H9 (cell line): ENCODE measurements around the gene NPB. TPM values are rescaled to one million over a fixed set of nuclear protein-coding genes. Genes with fewer than 3 reads are reported as not detected.

Source experiments
- DNase-seq: peaks from one replicate; pipeline ENCODE4 v3.0.0-alpha.2; 2017
- H2AFZ ChIP-seq: one replicate; pipeline ENCODE4 v1.6.1; 2013; ENCODE audit warnings: mild to moderate bottlenecking, low read length, control low read depth, moderate library complexity
- H2AK5ac ChIP-seq: 2 replicates; pipeline ENCODE4 v1.6.1; 2013; ENCODE audit warnings: low read length, control low read depth, mixed read lengths; ENCODE audit not compliant: insufficient read length
- H2BK120ac ChIP-seq: one replicate; pipeline ENCODE4 v1.6.1; 2013; ENCODE audit warnings: low read depth, mild to moderate bottlenecking, low read length, control low read depth, inconsistent platforms; ENCODE audit not compliant: poor library complexity, severe bottlenecking
- H2BK12ac ChIP-seq: 2 replicates; pipeline ENCODE4 v1.6.1; 2013; ENCODE audit warnings: low read length, control low read depth, mixed read lengths, low read depth; ENCODE audit not compliant: insufficient read length
- H2BK15ac ChIP-seq: 2 replicates; pipeline ENCODE4 v1.6.1; 2013; ENCODE audit warnings: low read depth, low read length, control low read depth
- H2BK20ac ChIP-seq: one replicate; pipeline ENCODE4 v1.6.1; 2013; ENCODE audit warnings: low read depth, mild to moderate bottlenecking, low read length, control low read depth, inconsistent platforms; ENCODE audit not compliant: poor library complexity, severe bottlenecking
- H2BK5ac ChIP-seq: 2 replicates; pipeline ENCODE4 v1.6.1; 2013; ENCODE audit warnings: low read length, control low read depth, mixed read lengths; ENCODE audit not compliant: insufficient read length
- H3K14ac ChIP-seq: 2 replicates; pipeline ENCODE4 v1.6.1; 2013; ENCODE audit warnings: low read length, control low read depth; ENCODE audit not compliant: insufficient read depth
- H3K18ac ChIP-seq: 2 replicates; pipeline ENCODE4 v1.6.1; 2013; ENCODE audit warnings: low read depth, mild to moderate bottlenecking, mixed read lengths, low read length, control low read depth; ENCODE audit not compliant: insufficient read length
- H3K23ac ChIP-seq: 2 replicates; pipeline ENCODE4 v1.6.1; 2013; ENCODE audit warnings: low read length, control low read depth, mixed read lengths, low read depth; ENCODE audit not compliant: insufficient read length
- H3K23me2 ChIP-seq: 2 replicates; pipeline ENCODE4 v1.6.1; 2013; ENCODE audit warnings: low read depth, mild to moderate bottlenecking, mixed read lengths, low read length, control low read depth; ENCODE audit not compliant: insufficient read length, poor library complexity, severe bottlenecking
- H3K27ac ChIP-seq: 2 replicates; pipeline ENCODE4 v1.5.1; 2013; ENCODE audit warnings: low read length, control low read depth, mixed read lengths, low read depth; ENCODE audit not compliant: insufficient read length
- H3K27me3 ChIP-seq: 2 replicates; pipeline ENCODE4 v1.6.1; 2013; ENCODE audit warnings: low read length, control low read depth, inconsistent platforms; ENCODE audit not compliant: insufficient read depth
- H3K4ac ChIP-seq: 2 replicates; pipeline ENCODE4 v1.6.1; 2013; ENCODE audit warnings: low read depth, mild to moderate bottlenecking, control low read depth, inconsistent platforms, low read length, moderate library complexity
- H3K4me1 ChIP-seq: 2 replicates; pipeline ENCODE4 v1.6.1; 2013; ENCODE audit warnings: low read length, control low read depth, inconsistent platforms; ENCODE audit not compliant: insufficient read depth
- H3K4me2 ChIP-seq: 2 replicates; pipeline ENCODE4 v1.6.1; 2013; ENCODE audit warnings: low read length, control low read depth, mixed read lengths; ENCODE audit not compliant: insufficient read length, insufficient read depth
- H3K56ac ChIP-seq: 2 replicates; pipeline ENCODE4 v1.6.1; 2013; ENCODE audit warnings: low read depth, mild to moderate bottlenecking, mixed read lengths, low read length, control low read depth; ENCODE audit not compliant: insufficient read length
- H3K79me1 ChIP-seq: 2 replicates; pipeline ENCODE4 v1.6.1; 2013; ENCODE audit warnings: low read depth, mild to moderate bottlenecking, moderate library complexity, low read length, control low read depth, inconsistent platforms; ENCODE audit not compliant: insufficient read depth, poor library complexity, severe bottlenecking
- H3K79me2 ChIP-seq: 2 replicates; pipeline ENCODE4 v1.6.1; 2013; ENCODE audit warnings: low read length, control low read depth, inconsistent platforms; ENCODE audit not compliant: insufficient read depth
- H3K9ac ChIP-seq: 2 replicates; pipeline ENCODE4 v1.6.1; 2013; ENCODE audit warnings: low read length, control low read depth, mixed read lengths; ENCODE audit not compliant: insufficient read length; ENCODE audit errors: extremely low read depth
- H3K9me3 ChIP-seq: one replicate; pipeline ENCODE4 v1.6.1; 2013; ENCODE audit warnings: low read depth, low read length, inconsistent platforms; ENCODE audit not compliant: control insufficient read depth
- H3T11ph ChIP-seq: one replicate; pipeline ENCODE4 v1.6.1; 2013; ENCODE audit warnings: mild to moderate bottlenecking, low read length, control low read depth, inconsistent platforms
- H4K20me1 ChIP-seq: one replicate; pipeline ENCODE4 v1.6.1; 2013; ENCODE audit not compliant: control insufficient read depth, insufficient read length, insufficient read depth
- H4K5ac ChIP-seq: 2 replicates; pipeline ENCODE4 v1.6.1; 2013; ENCODE audit warnings: low read depth, mild to moderate bottlenecking, mixed read lengths, low read length, control low read depth; ENCODE audit not compliant: insufficient read length
- H4K8ac ChIP-seq: replicated peaks from 2 replicates; pipeline ENCODE4 v1.6.1; 2013; ENCODE audit warnings: low read length, control low read depth, mixed read lengths, low read depth; ENCODE audit not compliant: insufficient read length
- H4K91ac ChIP-seq: 2 replicates; pipeline ENCODE4 v1.6.1; 2013; ENCODE audit warnings: low read depth, mild to moderate bottlenecking, moderate library complexity, mixed read lengths, low read length, control low read depth; ENCODE audit not compliant: insufficient read length
- H3K27ac Mint-ChIP-seq, 3 experiments: 2 replicates in 2 of 3; 3 replicates in 1 of 3; pipeline ENCODE4 v1.8.0; 2020 to 2021; ENCODE audit warnings: mixed read lengths in 3 of 3, mild to moderate bottlenecking in 1 of 3, moderate library complexity in 1 of 3
- H3K27me3 Mint-ChIP-seq: 2 replicates; pipeline ENCODE4 v1.8.0; 2021; ENCODE audit warnings: low read depth, mild to moderate bottlenecking, moderate library complexity, mixed read lengths
- H3K36me3 Mint-ChIP-seq, 3 experiments: 2 replicates in 2 of 3; 3 replicates in 1 of 3; pipeline ENCODE4 v1.8.0; 2020 to 2021; ENCODE audit warnings: low read depth in 3 of 3, mixed read lengths in 3 of 3; ENCODE audit not compliant: insufficient read depth in 1 of 3
- H3K4me1 Mint-ChIP-seq, 2 experiments: 2 replicates each; pipeline ENCODE4 v1.8.0; 2020; ENCODE audit warnings: mixed read lengths in 2 of 2
- H3K4me3 Mint-ChIP-seq, 2 experiments: 2 replicates in 1 of 2; 3 replicates in 1 of 2; pipeline ENCODE4 v1.8.0; 2020 to 2021; ENCODE audit warnings: mild to moderate bottlenecking in 2 of 2, mixed read lengths in 2 of 2, moderate library complexity in 1 of 2
- H3K9me3 Mint-ChIP-seq, 2 experiments: 2 replicates in 1 of 2; 3 replicates in 1 of 2; pipeline ENCODE4 v1.8.0; 2020; ENCODE audit warnings: mild to moderate bottlenecking in 2 of 2, mixed read lengths in 2 of 2, moderate library complexity in 1 of 2
- CTCF ChIP-seq: fragments of 200-600 bp; sonication (generic); conservative IDR thresholded peaks from 3 replicates; pipeline ENCODE4 v1.8.0; 2021; ENCODE audit warnings: antibody characterized with exemption, mild to moderate bottlenecking
- WGBS: extraction: QIAGEN DNeasy Blood & Tissue Kit; methylation state at CpG from one replicate; pipeline ENCODE4 v1.1.7; 2013; ENCODE audit warnings: missing lambda C conversion rate, low lambda C conversion rate, mixed read lengths; ENCODE audit not compliant: insufficient read length; ENCODE audit errors: extremely low coverage; 5-methylcytosine and 5-hydroxymethylcytosine counted together
- total RNA-seq: library from RNA; stranded (reverse); gene quantifications from 2 replicates; pipeline ENCODE4 v1.2.1, GENCODE V29; 2021

NPB gene
- total RNA-seq, 1 experiment from 2014 or later = 2.1 TPM

GRCh38 chr17:81898029-81898866 lies 3.8 kb upstream of the NPB start:
- no peak overlapping the region for H4K91ac ChIP-seq

More at GRCh38 chr17:81898029-81898866, 3.8 kb upstream of the NPB start:
- Mint-ChIP-seq H3K27ac (no peak overlapping the region), H3K4me1 (peaks cover 0 to 3% of the 10 kb centered on the region in 2 experiments; a peak in 2 of 4 replicates), H3K27me3 (peaks cover 11% of the 10 kb centered on the region), H3K36me3 (peaks cover 16 to 50% (median 39%) of the 10 kb centered on the region in 3 experiments; a peak in 6 of 7 replicates), H3K9me3 (no peaks in the 10 kb centered on the region), H3K4me3 (no peak overlapping the region)
- Histone ChIP-seq H3K27me3 (no peaks in the 10 kb centered on the region; the same call in 1 of the 2 replicates), H3K79me1 (no peaks in the 10 kb centered on the region), H4K20me1 (no peaks in the 10 kb centered on the region), H2BK12ac (no peak overlapping the region), H2BK5ac (no peak overlapping the region), H2AK5ac (no peak overlapping the region), H4K5ac (no peak overlapping the region), H3K14ac (no peak overlapping the region), H2BK15ac (no peak overlapping the region), H2BK120ac (no peak overlapping the region), H3K79me2 (no peaks in the 10 kb centered on the region), H3K23me2 (peaks cover 11% of the 10 kb centered on the region), H2BK20ac (no peak overlapping the region), H3K4ac (no peak overlapping the region), H3K9me3 (no peaks in the 10 kb centered on the region), H3K27ac (no peak overlapping the region), H2AFZ (no peak overlapping the region), H3K9ac (no peak overlapping the region), H4K8ac (no peak overlapping the region), H3K56ac (no peak overlapping the region), H3K4me1 (no peaks in the 10 kb centered on the region), H3K18ac (no peak overlapping the region), H3K4me2 (no peak overlapping the region), H3T11ph (no peak overlapping the region), H3K23ac (no peak overlapping the region)
- no CpG with 5 or more reads among the region's 19 CpGs for WGBS
- DNase-seq = no peak
- TF ChIP-seq CTCF = no peak
